OCI-LY7 (cell line): ENCODE measurements around the gene CHST7. TPM values are rescaled to one million over a fixed set of nuclear protein-coding genes. Genes with fewer than 3 reads are reported as not detected.

ENCODE experiments used
- BruUV-seq: library from RNA; stranded (reverse); fragments of 400-500 nt; replicated peaks from 2 replicates; lab custom pipeline; 2021; lab: Mats Ljungman, UMichigan
- CTCF ChIA-PET: fragments of 300-600 bp; sonication (Branson Sonifier 250); formaldehyde crosslinking; loops from one replicate; lab custom pipeline; 2022; ENCODE audit warnings: antibody characterized with exemption; ENCODE audit not compliant: unreplicated experiment; lab: Charles Lee
- POLR2A ChIA-PET: fragments of 300-600 bp; sonication (Branson Sonifier 250); formaldehyde crosslinking; loops from one replicate; lab custom pipeline; 2022; ENCODE audit warnings: antibody characterized with exemption; lab: Charles Lee
- DNase-seq: peaks from one replicate; pipeline ENCODE4 v3.0.0-alpha.2; 2015; ENCODE audit warnings: low spot score
- H2AFZ ChIP-seq: fragments of 200-600 bp; sonication (generic), shearing (Covaris generic); 2 replicates; pipeline ENCODE4 v1.6.1; 2014; ENCODE audit warnings: mild to moderate bottlenecking, antibody characterized with exemption, low read length, moderate library complexity
- H3K27ac ChIP-seq: fragments of 200-600 bp; sonication (generic); 2 replicates; pipeline ENCODE4 v1.5.1; 2014; ENCODE audit warnings: mixed run types, low read depth, mild to moderate bottlenecking, moderate library complexity, low read length, inconsistent platforms; ENCODE audit not compliant: poor library complexity, severe bottlenecking
- H3K36me3 ChIP-seq: fragments of 200-600 bp; sonication (generic); 2 replicates; pipeline ENCODE4 v1.6.1; 2014; ENCODE audit warnings: mild to moderate bottlenecking, antibody characterized with exemption, low read length, moderate library complexity, mixed read lengths; ENCODE audit not compliant: insufficient read depth
- H3K4me1 ChIP-seq: fragments of 200-600 bp; sonication (generic); 2 replicates; pipeline ENCODE4 v1.5.1; 2014; ENCODE audit warnings: mild to moderate bottlenecking, low read length; ENCODE audit not compliant: insufficient read depth, poor library complexity, severe bottlenecking
- H3K4me2 ChIP-seq: fragments of 200-600 bp; sonication (generic); 2 replicates; pipeline ENCODE4 v1.6.1; 2014; ENCODE audit warnings: mild to moderate bottlenecking, low read length
- H3K4me3 ChIP-seq: fragments of 200-600 bp; sonication (generic); 2 replicates; pipeline ENCODE4 v1.5.1; 2014; ENCODE audit warnings: mild to moderate bottlenecking, low read depth, low read length; ENCODE audit not compliant: poor library complexity, severe bottlenecking
- H3K79me2 ChIP-seq: fragments of 200-600 bp; sonication (generic); 2 replicates; pipeline ENCODE4 v1.6.1; 2016; ENCODE audit warnings: low read depth, mild to moderate bottlenecking, low read length, moderate library complexity, mixed read lengths; ENCODE audit not compliant: insufficient read depth
- H3K9me2 ChIP-seq: fragments of 200-600 bp; sonication (generic); 2 replicates; pipeline ENCODE4 v1.6.1; 2016; ENCODE audit warnings: mild to moderate bottlenecking, low read length, mixed read lengths; ENCODE audit not compliant: insufficient read depth
- H3K9me3 ChIP-seq: fragments of 200-600 bp; sonication (generic); 2 replicates; pipeline ENCODE4 v1.6.1; 2014; ENCODE audit warnings: mild to moderate bottlenecking, mixed run types, low read length, mixed read lengths
- H4K20me1 ChIP-seq: fragments of 200-600 bp; sonication (generic); 2 replicates; pipeline ENCODE4 v1.6.1; 2014; ENCODE audit warnings: mild to moderate bottlenecking, antibody characterized with exemption, low read length, moderate library complexity, mixed read lengths; ENCODE audit not compliant: insufficient read depth
- EZH2phosphoT487 ChIP-seq: fragments of 200-600 bp; sonication (generic); IDR thresholded peaks from 2 replicates; pipeline ENCODE4 v1.6.1; 2018; ENCODE audit warnings: low read depth, borderline replicate concordance, mild to moderate bottlenecking, mixed run types, antibody characterized with exemption, low read length, moderate library complexity, mixed read lengths
- intact Hi-C: fragments of 100-400 bp; cut with micrococcal nuclease; formaldehyde crosslinking; loops from one replicate; pipeline ENCODE4 v1.10.0; 2022; ENCODE audit not compliant: unreplicated experiment
- total RNA-seq, 2 experiments: library from RNA; depleted of rRNA in 1 of 2; stranded (reverse); fragments of >200 nt in 1 of 2; shearing (Covaris generic) in 1 of 2; gene quantifications; 2 replicates each; pipeline ENCODE4 v1.2.3, GENCODE V29; 2014 to 2022
- TF ChIP-seq, protein P1 (sequence below): fragments of 200-600 bp; sonication (generic); conservative IDR thresholded peaks from 2 replicates; pipeline ENCODE4 v1.5.1; 2014; ENCODE audit warnings: mild to moderate bottlenecking, antibody characterized with exemption, low read length, moderate library complexity, mixed read lengths

CHST7 gene
- total RNA-seq, 2 experiments from 2014 or later, result 2.0 to 5.3 TPM

DNA sequence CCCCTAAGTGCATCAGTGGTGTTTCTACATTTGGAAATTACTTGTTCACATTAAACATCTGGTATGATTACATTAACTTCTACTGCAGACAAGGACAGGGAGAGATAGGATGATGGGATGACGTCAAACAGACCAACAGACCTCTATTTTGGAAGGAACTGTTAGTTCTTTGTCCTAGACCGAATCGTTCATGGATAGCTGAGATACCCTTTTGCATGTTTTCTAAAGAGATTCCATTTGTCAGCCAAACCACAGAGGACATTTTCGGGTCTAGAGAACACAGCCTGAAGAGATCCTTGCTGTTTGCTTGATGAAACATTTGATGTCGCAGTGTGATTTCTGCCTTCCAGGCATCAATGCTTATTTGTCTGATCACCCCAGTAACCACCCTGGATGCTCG lies 27.7 kb downstream of the CHST7 start:
- BruUV-seq, result no TSS peak
- H4K20me1 ChIP-seq, result no peaks in the 10 kb centered on the region
- H3K27ac ChIP-seq, result no peak overlapping the region
- no peak overlapping the region for H2AFZ ChIP-seq
- H3K9me2 ChIP-seq, result no peaks in the 10 kb centered on the region
- H3K4me3 ChIP-seq, result no peak overlapping the region
- ChIA-PET POLR2A (interaction anchor here (0.9 to 1.0 kb wide), 2 partner anchors 12 to 14 kb away, joined by 5 to 7 read pairs; no protein-coding TSS in a partner anchor), CTCF (no interaction called here)
- no peak for DNase-seq
- TF ChIP-seq EZH2phosphoT487, result no peak
- TF ChIP-seq, protein P1, sequence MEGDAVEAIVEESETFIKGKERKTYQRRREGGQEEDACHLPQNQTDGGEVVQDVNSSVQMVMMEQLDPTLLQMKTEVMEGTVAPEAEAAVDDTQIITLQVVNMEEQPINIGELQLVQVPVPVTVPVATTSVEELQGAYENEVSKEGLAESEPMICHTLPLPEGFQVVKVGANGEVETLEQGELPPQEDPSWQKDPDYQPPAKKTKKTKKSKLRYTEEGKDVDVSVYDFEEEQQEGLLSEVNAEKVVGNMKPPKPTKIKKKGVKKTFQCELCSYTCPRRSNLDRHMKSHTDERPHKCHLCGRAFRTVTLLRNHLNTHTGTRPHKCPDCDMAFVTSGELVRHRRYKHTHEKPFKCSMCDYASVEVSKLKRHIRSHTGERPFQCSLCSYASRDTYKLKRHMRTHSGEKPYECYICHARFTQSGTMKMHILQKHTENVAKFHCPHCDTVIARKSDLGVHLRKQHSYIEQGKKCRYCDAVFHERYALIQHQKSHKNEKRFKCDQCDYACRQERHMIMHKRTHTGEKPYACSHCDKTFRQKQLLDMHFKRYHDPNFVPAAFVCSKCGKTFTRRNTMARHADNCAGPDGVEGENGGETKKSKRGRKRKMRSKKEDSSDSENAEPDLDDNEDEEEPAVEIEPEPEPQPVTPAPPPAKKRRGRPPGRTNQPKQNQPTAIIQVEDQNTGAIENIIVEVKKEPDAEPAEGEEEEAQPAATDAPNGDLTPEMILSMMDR, result no peak
- H3K9me3 ChIP-seq, result no peaks in the 10 kb centered on the region
- H3K36me3 ChIP-seq, result peaks cover 26% of the 10 kb centered on the region
- intact Hi-C loops, result no loop called here
- H3K4me2 ChIP-seq, result no peak overlapping the region
- peaks cover 9% of the 10 kb centered on the region for H3K4me1 ChIP-seq
- H3K79me2 ChIP-seq, result no peaks in the 10 kb centered on the region

GRCh38 chrX:46602468-46603102 lies 29.0 kb downstream of the CHST7 start:
- Histone ChIP-seq H3K27ac (no peak overlapping the region), H3K4me3 (no peak overlapping the region), H3K79me2 (no peaks in the 10 kb centered on the region), H2AFZ (no peak overlapping the region), H3K36me3 (peaks cover 33% of the 10 kb centered on the region), H3K9me2 (no peaks in the 10 kb centered on the region), H4K20me1 (no peaks in the 10 kb centered on the region), H3K4me1 (peaks cover 9% of the 10 kb centered on the region), H3K9me3 (no peaks in the 10 kb centered on the region), H3K4me2 (no peak overlapping the region)
- intact Hi-C loops, result no loop called here
- DNase-seq, result no peak
- TF ChIP-seq, protein P1, result no peak
- no peak for TF ChIP-seq EZH2phosphoT487
- no TSS peak for BruUV-seq
- CTCF ChIA-PET, result no interaction called here
- POLR2A ChIA-PET, result no interaction called here

DNA sequence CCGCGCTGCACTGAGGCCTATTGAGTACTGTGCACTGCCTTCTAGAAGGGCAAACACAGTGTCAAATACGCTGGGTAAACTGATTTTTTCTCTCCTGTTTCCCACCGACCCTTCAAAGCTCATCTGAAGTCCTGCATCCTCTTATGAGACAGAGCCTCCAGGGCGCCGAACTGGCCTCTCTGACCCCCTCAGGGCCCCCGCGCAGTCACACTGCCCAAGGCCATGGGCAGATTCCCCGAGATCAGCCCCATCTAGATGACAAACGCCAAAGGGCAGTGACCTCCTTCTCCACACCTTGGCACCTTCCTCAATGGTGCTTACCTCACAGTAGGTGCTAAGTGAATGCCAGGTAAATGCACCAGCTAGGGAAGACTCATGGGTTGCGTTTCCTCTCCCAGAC lies 34.4 kb downstream of the CHST7 start:
- Histone ChIP-seq H3K9me2 (no peaks in the 10 kb centered on the region), H3K9me3 (no peaks in the 10 kb centered on the region), H3K4me2 (no peak overlapping the region), H3K79me2 (no peaks in the 10 kb centered on the region), H4K20me1 (no peaks in the 10 kb centered on the region), H3K4me3 (no peak overlapping the region), H3K4me1 (no peaks in the 10 kb centered on the region), H2AFZ (no peak overlapping the region), H3K36me3 (peaks cover 14% of the 10 kb centered on the region), H3K27ac (no peak overlapping the region)
- no TSS peak for BruUV-seq
- TF ChIP-seq, protein P1, result no peak
- no peak for TF ChIP-seq EZH2phosphoT487
- DNase-seq, result no peak
- intact Hi-C loops, result no loop called here
- ChIA-PET CTCF (no interaction called here), POLR2A (no interaction called here)
